VCaP (cell line): ENCODE measurements around the gene UGT2B15.
"Not testable (repeated sequence)": the region's sequence is repeated elsewhere in the genome, so short reads cannot be mapped to it uniquely, and the experiment has no call there.

Experiments used
- H3K27ac ChIP-seq: fragments of 450-650 bp; 2 replicates; pipeline ENCODE4 v1.5.1; 2017
- TF ChIP-seq, protein P1 (sequence below): fragments of 450-650 bp; conservative IDR thresholded peaks from 2 replicates; pipeline ENCODE4 v1.5.1; 2017; ENCODE audit warnings: mild to moderate bottlenecking, moderate library complexity

UGT2B15 gene

DNA sequence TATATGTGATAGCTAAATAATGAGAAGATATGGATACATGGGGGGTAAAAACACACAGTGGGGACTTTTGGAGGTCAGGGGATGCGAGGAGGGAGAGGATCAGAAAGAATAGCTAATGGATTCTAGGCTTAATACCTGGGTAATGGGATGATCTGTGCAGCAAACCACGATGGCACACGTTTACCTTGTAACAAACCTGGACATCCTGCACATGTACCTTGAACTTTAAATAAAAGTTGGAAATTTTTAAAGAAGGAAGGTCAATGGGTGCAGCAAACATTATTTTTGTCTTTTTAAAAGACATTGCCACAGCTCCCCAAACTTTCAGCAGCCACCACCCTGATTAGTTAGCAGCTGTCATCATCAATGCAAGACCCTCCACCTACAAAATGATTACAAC lies 29.7 kb upstream of the UGT2B15 start:
- H3K27ac ChIP-seq, result no peak overlapping the region
- TF ChIP-seq, protein P1, sequence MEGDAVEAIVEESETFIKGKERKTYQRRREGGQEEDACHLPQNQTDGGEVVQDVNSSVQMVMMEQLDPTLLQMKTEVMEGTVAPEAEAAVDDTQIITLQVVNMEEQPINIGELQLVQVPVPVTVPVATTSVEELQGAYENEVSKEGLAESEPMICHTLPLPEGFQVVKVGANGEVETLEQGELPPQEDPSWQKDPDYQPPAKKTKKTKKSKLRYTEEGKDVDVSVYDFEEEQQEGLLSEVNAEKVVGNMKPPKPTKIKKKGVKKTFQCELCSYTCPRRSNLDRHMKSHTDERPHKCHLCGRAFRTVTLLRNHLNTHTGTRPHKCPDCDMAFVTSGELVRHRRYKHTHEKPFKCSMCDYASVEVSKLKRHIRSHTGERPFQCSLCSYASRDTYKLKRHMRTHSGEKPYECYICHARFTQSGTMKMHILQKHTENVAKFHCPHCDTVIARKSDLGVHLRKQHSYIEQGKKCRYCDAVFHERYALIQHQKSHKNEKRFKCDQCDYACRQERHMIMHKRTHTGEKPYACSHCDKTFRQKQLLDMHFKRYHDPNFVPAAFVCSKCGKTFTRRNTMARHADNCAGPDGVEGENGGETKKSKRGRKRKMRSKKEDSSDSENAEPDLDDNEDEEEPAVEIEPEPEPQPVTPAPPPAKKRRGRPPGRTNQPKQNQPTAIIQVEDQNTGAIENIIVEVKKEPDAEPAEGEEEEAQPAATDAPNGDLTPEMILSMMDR, result no peak

DNA sequence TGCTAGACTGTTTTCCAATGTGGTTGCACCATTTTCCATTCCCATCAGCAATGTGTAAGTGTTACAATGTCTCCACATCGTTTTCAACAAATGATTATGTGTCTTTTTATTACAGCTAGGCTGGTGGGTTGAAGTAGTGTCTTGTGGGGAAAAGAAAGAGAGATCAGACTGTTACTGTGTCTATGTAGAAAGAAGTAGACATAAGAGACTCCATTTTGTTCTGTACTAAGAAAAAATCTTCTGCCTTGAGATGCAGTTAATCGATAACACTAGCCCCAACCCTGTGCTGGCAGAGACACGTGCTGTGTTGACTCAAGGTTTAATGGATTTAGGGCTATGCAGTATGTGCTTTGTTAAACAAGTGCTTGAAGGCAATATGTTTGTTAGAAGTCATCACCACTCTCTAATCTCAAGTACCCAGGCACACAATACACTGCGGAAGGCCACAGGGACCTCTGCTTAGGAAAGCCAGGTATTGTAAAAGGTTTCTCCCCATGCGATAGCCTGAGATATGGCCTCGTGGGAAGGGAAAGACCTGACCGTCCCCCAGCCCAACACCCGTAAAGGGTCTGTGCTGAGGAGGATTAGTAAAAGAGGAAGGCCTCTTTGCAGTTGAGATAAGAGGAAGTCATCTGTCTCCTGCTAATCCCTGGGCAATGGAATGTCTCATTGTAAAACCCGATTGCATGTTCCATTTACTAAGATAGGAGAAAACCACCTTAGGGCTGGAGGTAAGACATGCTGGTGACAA lies 23.0 kb upstream of the UGT2B15 start:
- TF ChIP-seq, protein P1, result no peak
- no peak overlapping the region for H3K27ac ChIP-seq

DNA sequence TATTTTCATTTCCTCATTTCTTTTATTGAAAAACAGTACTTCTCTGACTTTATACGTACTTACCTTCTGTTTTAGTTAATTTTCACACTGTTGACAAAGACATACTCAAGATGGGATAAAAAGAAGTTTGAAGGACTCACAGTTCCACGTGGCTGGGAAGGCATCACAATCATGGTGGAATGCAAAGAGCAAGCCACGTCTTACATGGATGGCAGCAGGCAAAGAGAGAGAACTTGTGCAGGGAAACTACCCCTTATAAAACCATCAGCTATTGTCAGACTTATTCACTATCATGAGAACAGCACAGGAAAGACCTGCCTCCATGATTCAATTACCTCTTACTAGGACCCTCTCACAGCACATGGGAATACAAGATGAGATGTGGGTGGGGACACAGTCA lies 20.7 kb upstream of the UGT2B15 start:
- no peak overlapping the region for H3K27ac ChIP-seq
- TF ChIP-seq, protein P1, result no peak

DNA sequence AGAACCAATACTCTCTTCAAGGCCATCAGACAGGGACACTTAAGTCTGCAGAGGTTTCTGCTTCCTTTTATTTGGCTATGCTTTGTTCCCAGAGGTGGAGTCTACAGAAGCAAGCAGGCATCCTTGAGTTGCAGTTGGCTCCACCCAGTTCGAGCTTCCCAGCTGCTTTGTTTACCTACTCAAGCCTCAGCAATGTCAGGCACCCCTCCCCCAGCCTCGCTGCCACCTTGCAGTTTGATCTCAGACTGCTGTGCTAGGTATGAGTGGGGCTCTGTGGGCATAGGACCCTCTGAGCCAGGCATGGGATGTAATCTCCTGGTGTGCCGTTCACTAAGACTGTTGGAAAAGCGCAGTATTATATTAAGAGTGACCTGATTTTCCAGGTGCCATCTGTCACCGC lies 12.6 kb upstream of the UGT2B15 start:
- TF ChIP-seq, protein P1, result no peak
- no peak overlapping the region for H3K27ac ChIP-seq

DNA sequence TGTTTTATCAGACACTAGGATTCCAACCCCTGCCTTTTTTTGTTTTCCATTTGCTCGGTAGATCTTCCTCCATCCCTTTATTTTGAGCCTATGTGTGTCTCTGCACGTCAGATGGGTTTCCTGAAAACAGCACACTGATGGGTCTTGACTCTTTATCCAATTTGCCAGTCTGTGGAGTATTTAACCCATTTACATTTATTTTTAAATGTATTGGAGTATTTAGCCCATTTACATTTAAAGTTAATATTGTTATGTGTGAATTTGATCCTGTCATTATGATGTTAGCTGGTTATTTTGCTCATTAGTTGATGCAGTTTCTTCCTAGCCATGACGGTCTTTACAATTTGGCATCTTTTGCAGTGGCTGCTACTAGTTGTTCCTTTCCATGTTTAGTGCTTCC lies 10.8 kb upstream of the UGT2B15 start:
- H3K27ac ChIP-seq, result not testable (repeated sequence)

DNA sequence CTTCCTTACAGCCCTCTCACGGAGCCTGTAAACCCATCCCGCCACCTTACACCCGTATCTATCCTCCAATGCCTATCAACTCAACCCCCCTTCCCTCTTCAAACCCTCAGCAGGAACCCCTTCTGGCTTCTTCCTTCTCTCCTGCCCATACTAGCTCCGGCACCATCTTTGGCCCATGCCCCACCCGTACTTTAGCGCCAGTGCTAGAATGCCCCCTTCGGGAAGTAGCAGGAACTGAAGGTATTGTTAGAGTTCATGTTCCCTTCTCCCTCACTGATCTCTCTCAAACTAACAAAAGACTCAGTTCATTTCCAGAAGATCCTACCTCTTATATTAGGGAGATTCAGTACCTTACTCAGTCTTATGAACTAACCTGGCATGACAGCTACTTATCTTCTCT lies 2.7 kb upstream of the UGT2B15 start:
- TF ChIP-seq, protein P1, result no peak
- H3K27ac ChIP-seq, result peak overlapping the region; percentile 89; the same call in 1 of the 2 replicates

DNA sequence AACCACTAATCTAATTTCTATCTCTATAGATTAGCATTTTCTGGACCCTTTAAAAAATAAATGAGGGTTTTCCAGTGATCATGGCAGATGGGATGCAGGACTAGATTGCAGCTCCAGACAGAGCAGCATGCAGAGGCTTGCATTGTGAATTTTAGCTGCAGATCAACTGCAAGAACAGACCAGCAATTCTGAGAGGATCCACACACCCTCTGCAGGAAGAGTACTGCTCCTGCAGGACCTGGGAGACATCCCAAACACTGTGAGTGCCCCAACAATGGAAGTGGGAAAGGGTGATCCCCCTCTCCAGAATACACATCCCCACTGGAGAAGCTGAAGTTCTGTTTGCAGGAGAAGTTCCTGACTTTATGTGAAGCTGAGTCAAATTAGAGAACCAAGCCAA lies 765 bp upstream of the UGT2B15 start:
- peak overlapping the region; percentile 89 for H3K27ac ChIP-seq
- TF ChIP-seq, protein P1, result peak; percentile 63

DNA sequence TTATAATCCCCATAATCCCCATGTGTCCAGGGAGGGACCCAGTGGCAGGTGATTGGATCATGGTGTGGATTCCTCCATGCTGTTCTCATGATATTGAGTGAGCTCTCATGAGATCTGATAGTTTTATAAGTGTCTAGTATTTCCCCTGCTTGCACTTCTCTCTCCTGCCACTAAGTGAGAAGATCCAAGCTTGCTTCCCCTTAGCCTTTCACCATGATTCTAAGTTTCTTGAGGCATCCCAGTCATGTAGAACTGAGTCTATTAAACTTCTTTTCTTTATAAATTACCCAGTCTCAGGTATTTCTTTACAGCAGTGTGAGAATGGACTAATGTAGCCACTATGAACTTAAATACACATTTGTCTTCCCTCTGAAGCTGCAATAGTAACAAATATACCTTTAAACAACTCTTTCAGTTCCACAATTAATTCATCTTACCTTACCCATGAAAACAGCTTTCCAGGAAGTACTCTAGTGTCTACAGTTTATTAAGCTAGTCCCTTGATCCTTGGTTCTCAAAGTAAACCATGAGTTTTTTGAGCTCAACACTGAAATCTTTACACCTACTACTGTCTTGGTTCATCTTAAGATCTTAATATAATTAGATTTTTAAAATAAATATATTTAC lies 1.8 kb downstream of the UGT2B15 start:
- H3K27ac ChIP-seq, result peak overlapping the region; percentile 89; the same call in 1 of the 2 replicates

DNA sequence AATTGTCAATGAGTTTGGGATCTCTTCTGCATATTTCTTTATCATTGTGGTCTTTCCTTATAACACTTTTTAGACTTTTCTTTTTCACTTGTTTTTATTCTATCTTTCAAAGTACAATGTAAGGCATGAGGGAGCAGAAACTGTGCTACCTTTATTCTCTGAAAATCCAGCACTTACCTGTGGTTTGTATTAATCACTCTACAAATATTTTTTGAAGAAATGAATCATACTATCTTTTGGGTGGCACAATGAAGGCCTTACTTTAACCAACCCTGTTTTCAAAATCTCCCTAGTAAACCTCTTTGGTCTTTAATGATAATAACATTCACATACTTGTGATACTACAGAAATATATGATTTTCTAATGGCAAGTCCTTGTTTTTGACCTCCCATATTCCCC lies 2.9 kb downstream of the UGT2B15 start:
- peak overlapping the region; percentile 9; the same call in 1 of the 2 replicates for H3K27ac ChIP-seq

DNA sequence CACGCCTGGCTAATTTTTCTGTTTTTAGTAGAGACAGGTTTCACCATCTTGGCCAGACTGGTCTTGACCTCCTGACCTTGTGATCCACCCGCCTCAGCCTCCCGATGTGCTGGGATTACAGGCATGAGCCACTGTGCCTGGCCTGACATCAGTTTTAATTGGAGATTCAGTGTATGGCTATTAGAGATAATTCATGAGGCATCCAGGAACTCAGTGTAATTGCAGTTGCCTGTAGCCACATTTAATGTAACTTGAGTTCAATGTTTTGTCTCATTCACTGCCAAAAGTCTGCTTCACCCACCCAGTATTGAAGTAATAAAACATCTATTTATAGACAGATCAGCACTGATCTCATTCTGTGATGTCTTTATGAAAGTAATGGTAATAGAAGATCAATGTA lies 5.7 kb downstream of the UGT2B15 start:
- H3K27ac ChIP-seq, result peak overlapping the region; percentile 47

DNA sequence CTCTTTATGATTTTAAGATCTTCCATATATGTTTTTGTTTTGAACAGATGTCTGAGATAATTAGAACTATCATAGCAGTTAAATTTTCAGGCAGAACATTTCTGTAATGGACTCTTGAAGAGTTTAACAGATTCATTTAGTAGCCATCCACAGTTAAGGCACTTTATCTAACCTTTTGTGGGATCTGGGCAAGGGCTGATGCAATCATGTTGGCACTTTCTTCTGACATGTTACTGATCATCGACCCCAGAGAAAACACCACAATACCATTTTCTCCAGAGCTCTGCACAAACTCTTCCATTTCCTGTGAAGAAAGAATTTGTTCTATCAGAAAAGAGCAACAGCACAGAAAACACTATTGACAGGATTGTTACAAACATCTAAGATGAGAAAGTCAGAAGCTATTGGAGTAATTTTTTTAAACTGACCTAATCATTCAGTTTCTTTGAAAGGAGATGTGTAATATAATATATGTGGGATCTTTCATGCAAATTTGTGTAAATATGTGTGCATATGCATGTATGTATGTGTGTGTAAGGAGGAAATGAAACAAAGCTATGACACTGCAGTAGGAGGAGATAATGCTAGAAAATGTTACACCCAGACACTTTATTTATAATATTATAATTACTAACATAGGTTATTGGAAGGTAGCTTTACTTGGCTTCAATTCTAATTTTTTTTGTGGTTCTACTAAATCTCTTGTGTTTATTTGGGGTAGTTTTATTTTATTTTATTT lies 7.4 kb downstream of the UGT2B15 start:
- peak overlapping the region; percentile 53 for H3K27ac ChIP-seq
